Superior temporal gyrus (tissue), 1 donor: ENCODE measurements around the gene PNPLA8.
"Not testable (repeated sequence)": the region's sequence is repeated elsewhere in the genome, so short reads cannot be mapped to it uniquely, and the experiment has no call there.

Source experiments
- DNase-seq: peaks from one replicate; pipeline ENCODE4 v3.0.0-alpha.2; 2016; ENCODE audit errors: extremely low spot score

The PNPLA8 gene

DNA sequence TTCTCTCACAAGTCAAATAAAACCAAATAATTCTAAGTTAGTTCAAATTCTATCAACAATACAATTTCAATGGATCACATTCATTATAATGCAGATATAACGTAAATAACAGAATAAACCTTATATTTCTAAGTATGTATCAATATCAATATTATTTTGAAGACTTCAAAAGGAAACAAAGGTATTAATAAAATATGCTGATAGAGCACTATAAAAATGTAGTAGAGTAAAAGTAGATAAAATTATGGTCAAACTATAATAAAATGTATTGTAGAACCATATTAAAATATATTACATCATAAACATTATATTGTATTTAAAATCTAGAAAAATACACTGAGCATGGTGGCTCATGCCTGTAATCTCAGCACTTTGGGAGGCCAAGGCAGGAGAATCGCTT, 46.2 kb downstream of the PNPLA8 start:
- DNase-seq: no peak

DNA sequence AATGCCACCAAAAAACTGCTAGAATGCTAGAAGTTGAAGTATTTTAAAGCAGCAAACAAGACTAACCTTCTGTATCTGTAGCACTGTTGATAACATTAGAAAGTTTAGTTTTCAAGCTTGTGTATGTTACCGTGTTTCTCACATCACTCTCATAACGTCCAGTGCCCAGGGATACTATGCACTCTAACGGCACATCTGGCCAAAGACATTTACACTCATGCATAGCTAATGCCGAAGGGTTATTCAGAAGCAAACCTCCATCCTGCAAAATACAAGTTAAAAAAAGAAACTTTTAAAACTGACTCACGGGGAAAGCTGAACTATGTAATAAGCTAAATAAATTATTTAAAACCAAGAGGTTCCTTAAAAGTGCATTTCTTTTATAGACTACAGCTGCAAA, 46.8 kb downstream of the PNPLA8 start:
- no peak for DNase-seq

DNA sequence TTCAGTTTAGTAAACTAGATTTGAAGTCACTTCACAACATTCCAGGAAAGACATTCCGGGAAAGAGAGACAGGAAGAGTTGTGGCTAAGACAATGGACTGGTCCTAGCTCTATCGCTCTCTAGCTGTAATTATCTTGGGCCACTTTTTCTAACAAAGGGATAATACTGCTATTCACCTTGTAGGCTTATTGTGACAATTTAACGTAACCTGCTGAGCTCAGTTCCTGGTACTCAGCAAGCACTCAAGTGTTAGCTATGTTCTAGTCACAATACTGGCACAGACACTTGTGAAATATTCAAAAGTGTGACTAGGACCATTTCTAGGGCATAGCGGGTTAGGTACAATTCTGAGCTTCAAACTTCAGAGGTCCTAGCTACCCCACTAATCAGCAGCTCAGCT, 57.7 kb downstream of the PNPLA8 start:
- no peak for DNase-seq

DNA sequence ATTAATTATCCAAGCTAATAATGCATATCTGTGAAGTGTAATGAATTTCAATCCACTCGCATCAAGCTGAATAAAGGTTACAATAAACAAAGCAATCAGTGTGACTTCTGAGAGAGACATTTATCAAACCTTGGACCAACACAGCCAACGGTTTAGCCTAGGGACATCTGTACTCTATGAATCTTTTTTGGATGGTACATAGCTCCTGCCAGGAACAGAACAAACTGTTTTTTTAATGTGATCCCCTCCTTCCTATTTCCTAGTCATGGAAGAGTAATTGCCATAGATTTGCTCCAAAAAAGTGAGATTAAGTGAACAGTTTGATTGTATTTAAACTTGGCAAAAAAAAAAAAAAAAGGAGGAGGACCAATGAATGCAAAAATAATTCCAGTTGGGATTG, 58.5 kb downstream of the PNPLA8 start:
- DNase-seq: no peak

DNA sequence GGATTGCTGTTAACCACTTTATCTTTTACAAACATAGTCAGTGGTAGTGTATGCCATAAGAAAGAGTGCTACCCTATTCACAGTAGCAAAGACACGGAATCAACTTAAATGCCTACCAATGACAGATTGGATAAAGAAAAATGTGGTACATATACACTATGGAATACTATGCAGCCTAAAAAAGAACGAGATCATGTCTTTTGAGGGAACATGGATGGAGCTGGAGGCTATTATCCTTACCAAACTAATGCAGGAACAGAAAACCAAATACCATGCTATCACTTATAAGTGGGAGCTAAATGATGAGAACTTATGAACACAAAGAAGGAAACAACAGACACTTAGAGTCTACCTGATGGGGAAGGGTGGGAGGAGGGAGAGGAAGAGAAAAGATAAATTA, 59.6 kb downstream of the PNPLA8 start:
- DNase-seq: not testable (repeated sequence)

DNA sequence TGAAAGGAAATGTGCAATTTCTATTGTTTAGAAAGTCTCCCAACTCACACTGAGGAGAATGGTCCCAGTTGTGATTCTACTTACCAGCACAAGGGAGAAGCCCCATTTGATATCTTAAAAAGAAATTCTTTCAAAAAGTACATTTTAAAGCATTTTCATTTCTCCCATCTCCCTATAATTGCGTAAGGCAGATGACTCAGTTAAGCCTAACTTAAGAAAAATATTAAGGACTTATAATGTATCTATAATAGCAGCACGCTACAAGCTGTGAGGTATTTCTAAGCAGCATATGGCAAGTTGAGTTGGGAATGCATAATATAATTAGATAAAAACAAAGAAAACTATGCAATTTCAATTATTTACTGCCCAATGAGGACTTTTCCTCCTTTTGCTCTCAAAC, 61.2 kb downstream of the PNPLA8 start:
- no peak for DNase-seq

DNA sequence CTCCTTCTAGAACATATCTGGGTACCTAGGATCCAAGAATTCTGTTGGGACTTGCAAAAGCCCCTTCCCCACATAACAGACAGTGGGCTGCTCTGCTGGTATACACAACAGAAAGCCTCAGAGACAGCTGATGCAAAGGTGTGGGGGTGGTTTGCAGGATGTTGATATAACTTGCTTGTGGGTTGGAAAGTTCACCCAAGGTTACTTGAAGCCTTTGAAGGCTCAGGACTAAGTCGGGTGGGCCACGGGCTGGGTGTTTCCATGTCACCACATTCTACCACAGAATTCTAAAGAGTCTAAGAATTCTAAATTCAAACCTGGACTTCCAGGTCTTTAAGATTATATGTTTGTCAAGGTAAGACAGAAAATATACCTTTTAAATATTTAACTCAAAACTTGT, 62.3 kb downstream of the PNPLA8 start:
- DNase-seq: no peak

DNA sequence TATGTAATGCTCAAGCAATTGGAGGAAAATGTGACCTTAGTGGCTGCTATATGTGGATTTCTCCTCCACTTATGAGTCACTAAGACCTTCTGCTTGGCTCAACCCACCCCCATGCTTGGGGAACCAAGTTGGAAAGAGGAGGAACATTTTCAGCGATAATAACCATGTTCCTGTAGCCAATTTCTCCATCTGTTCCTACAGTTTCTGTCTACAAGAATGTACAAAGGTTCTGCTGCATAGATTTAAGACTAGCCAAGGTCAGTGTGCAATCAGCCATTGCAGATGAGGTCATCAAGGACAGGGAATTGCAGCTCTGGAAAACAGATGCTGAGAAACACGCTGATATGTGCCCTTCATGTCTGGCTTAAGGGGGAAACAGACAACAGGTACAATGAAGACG, 64.1 kb downstream of the PNPLA8 start:
- DNase-seq: peak; percentile 52

DNA sequence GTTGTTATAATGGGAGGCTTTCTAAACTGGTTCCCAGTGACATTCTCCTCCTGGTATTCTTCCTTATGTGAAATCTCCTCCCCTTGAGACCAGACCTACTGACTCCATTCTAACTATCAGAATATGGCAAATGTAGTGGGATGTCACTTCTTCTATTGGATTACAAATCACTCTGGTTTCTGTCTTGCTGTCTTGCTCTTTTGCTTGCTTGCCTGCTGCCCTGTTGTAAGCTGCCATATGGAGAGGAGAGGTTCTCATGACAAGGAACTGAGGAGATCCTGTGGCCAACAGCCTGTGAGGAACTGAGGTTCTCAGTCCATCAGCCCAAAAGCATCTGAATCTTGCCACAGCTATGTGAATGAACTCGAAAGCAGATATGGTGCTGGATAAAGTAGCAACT, 65.0 kb downstream of the PNPLA8 start:
- DNase-seq: no peak

DNA sequence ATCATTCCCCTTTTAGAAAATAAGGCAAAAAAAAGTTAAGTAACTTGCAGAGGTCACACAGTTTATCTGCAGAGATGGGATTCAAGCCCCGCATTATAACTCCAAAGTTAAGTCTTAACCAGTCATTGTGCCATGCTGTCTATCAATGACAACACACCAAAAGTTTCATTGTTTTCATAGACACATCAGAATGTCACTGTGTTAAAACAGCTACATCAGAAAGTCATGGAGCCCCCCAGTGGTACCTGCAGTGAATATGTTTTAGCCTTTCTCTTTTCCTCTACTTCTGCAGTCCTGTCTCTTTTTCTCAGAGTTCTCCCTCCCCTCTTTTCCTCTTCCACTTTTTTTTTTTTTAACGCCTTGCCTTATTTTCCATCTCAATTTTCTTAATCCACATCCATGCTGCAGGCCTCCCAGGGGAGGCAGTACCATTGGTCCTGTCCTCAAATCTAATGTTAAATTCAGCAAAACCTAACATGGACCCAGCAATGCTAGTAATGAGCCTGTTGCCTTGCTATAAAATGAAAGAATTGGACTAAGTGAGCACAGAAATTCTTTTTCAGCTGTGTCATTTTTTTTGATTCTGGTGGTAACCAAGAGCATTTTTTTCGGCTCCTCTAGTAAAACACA, 65.9 kb downstream of the PNPLA8 start:
- DNase-seq: peak; percentile 70

DNA sequence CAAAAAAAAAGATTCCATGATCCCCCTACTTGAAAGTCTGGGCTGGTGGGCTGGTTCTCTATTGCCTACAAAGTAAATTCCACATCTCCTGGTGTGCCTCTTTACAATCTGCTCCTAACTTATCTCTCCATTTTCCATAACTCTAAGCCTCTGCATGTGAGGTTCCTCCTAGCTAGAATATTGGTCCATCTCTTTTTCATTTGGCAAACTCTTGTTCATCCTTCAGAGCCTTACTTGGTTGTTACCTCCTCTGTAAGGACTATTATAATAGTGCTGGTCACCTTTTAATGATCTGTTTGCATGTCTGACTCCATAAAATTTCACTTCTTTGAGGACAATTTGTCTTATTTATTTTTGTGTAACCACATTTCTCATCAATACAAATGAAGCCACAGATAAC, 68.1 kb downstream of the PNPLA8 start:
- no peak for DNase-seq

DNA sequence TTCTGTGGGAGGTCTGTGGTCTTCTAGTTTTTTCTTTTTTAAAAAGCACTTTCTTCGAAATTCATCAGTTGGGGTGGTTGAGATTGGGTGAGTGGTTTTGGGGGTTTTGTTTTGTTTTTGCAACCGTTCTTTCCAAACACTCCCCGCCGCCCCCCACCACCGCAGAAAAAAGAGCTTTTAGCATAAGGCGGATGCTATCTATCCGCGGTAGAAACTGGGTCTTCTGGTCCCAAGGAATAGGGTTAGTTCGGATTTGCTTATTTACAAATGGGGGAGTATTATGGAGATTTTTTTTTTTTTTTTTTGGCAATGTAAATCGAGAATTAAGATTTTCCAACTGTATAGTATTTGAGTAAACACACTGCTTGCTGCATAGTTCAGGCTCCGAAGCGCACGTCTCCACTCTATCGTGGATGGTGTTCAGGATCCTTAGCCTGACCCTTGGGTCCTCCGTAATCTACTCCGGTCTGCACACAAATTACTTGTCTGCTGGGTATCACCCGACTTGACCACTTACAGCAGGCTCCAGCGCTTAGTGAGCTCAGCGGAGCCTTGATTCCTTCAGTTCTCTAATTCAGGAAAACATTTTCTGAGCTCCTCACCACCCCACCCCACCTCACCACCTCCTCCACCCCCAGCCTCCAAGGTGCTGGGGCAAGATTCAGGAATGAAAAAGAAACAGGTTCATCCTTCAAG, 68.9 kb downstream of the PNPLA8 start:
- DNase-seq: peak; percentile 27

DNA sequence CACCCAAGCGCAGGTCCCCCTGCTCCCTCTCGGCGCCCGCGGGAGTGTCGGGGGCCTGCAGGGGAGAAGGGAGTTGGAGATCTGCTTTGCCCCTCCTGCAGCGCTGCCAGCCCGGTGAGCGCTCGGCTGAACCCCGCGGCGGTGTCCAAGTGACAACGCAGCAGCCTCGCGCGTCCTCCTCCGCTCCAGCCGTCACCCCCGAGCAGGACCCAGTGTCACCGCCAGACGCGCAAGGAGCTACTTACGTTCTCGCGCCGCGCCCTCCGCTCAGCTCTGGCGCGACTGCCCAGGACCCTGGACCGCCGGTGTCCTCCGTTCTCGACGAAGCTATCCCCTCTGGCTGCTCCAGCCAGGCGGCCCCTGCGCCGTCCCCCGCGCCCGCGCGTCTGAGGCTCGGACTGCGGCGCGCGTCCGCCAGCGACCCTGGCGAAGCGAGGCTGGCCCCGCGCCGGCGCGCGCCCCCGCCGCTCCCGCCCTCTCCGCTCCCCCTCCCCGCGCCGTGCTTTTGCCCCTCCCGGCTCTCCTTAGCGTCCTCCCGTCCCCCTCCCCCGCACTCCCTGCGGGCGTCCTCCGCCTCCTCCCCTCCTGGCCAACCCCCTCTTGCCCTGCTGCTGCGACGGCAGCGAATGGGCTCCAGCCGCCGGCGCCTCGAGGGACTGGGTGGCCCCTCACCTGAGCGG, 69.8 kb downstream of the PNPLA8 start, which contains the start of gene NRCAM:
Gene NRCAM, minus strand, starts transcription at position 439 of the 680 bp plus-strand sequence. CDS start 216,372 bp downstream, outside the sequence.
- DNase-seq: no peak

DNA sequence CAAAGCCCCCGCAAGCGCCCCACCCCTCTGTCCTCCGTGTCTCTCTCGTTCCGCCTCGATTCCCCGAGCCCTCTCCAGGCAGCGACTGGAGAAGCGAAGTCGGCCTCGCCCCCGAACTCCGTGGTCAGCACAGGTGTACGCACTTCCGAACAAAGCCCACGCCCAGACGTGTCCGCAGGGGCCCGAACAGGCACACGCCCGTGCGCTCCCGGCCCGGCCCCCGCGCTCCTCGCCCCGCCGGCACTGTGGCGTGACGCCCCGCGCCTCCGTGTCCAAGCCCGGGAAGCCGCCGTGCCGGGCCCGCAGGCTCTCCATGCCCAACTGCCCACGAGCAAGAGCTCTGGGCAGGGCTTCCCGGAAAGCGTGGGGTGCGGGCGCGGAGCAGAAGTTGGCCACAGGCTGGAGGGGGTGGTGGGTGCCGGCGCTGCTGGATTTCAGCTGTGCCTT, 70.4 kb downstream of the PNPLA8 start:
- no peak for DNase-seq

DNA sequence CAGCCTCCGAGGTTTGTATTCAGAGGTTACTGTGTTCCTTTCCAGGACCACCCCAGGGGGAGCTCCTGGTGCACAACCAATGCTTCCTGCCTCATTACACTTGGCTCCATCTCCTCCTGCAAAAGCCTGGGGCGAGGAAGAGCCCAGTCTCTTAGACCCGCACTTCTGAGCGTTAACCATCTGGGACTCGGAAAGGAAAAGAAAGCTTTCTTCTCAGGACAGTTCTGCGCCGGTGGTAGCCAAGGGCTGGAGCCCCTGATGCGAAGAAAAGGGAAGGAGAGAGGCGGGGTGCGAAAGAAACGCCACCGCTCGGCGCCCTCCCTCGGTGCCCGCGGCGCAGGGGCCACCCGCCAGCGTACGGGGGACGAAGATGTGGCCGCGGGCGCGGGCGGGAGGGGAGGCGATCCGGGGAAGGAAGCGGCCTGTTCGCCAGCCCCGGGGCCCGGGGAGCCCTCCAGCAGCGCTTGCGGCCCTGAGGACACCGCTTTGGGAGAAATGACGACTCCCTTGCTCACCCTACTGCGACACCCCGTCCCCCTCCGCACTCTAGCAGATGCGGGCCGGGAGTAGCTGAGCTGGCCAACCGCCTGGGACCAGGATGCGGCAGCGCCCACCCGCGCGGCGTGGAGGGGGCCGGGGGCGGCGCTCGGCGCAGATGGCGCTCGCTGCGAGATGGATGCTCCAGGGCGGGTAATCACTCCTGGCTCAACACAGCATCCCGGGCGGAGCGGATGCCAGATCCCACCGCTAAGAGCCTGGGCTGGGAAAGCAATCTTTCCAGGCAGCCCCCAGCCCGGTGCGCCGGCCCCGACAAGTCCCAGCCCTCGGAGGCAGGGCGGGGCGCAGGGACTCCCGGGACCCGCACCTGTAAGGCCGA, 71.0 kb downstream of the PNPLA8 start:
- DNase-seq: peak; percentile 58

DNA sequence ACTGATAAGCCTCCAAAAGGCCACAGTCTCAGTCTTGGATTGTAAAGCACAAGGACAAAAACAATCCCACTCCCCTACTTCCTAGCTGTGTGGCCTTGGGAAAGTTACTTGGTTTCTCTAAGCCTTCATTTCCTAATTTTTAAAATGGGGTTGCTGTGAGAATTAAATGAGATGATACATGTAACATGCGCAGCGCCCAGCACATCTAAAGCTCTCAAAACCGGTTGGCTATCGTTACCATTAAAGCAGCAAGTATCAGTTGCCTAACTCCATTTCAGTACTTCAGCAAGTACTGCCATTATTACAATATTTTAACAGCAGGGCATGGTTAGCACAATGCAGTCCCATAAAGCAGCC, 71.6 kb downstream of the PNPLA8 start:
- no peak for DNase-seq

DNA sequence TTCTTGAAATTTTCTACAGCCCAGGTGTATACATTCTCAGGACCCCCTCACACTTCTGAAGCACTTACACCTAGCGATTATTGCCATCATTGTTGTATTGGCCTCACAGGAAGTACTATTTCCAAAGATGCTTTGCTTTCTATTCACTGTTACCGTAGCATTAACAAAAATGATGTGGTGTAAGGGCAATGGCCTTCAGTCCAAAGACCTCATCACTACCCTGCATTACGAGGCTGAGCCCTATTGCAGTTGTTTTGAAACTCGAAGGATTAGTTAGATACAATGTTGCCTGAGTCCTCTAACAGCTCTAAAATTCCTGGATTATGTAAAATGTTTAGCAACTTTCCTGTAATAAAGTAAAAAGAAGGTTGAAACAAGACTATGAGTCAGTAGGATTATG, 72.6 kb downstream of the PNPLA8 start:
- no peak for DNase-seq

DNA sequence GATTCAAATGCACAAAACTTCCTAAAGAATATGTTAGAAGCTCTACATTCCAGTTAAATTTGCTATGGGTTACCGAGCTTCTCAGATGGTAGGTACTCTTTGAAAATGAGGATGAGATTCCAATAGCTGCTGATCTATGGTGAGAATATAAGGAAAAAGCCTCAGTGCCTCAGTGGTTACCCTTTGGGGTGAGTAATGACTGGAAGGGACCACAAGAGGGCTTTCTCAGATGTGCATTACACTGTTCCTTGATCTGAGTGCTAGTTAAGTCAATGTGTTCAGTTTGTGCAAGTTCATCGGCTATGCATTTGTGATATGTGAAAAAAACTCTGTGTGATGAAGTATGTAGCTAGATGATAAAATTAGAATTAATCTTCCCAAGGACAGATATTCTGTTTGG, 73.2 kb downstream of the PNPLA8 start:
- no peak for DNase-seq

DNA sequence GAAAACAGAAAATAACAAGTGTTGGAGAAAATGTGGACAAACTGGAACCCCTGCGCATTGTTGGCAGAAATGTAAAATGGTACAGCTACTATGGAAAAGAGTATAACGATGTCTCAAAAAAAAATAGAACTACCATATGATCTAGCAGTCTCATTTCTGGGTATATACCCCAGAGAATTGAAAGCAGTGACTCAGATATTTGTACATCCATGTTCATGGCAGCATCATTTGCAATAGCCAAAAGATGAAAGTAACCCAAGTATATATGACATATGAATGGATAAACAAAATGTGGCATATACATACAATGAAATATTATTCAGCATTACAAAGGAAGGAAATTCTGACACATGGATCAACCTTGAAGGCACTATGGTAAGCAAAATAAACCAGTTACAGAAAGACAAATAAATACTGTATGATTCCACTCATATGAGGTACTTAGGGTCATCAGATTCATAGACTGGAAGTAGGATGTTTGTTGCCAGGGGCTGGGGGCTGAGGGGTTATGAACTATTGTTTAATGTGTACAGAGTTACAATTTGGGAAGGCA, 74.6 kb downstream of the PNPLA8 start:
- no peak for DNase-seq

DNA sequence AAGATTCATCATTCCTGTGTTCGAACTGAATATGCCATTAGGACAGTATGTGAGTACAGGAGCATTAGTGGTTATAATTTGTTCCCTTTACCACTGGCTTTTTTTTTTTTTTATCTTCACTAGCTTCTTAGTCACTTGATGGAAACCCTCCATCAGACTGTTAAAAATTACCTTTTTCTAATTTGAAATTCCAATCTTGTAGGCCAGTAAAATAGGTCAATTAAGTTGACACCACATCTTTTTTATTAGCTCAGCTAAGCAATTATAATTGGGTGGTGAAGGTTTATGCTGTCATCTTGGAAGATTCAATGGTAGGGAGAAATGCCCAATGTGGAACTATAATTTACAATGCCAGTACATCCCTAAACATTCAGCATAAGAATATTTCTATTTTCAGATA, 75.8 kb downstream of the PNPLA8 start:
- DNase-seq: no peak

DNA sequence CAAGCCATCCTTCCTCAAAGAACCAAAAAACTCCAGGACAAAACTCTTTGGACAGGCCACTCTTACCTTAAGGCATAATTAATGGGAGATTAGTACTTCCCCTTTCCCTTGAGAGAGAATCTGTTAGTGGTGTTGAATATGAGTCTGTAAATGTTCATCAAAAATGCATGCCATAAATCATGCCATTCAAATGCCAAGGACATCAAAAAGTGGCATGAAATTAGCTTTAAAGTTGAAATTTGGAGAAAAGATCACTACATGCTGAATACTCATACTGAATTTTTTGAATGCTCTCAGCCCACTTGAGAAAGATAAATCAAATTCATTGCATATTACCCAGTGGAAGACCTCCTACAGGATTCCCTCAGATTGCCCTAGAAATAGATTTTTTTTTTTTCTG, 76.4 kb downstream of the PNPLA8 start:
- DNase-seq: no peak
